ENCODE measurements around the gene CREBBP. TPM values are rescaled to one million over a fixed set of nuclear protein-coding genes. Genes with fewer than 3 reads are reported as not detected.

Gene CREBBP
- total and polyA plus RNA-seq, 2 donors (not counting 3 experiments of a cell fraction or from before 2014, with no cell fraction given), result 13.8 to 72.7 TPM

DNA sequence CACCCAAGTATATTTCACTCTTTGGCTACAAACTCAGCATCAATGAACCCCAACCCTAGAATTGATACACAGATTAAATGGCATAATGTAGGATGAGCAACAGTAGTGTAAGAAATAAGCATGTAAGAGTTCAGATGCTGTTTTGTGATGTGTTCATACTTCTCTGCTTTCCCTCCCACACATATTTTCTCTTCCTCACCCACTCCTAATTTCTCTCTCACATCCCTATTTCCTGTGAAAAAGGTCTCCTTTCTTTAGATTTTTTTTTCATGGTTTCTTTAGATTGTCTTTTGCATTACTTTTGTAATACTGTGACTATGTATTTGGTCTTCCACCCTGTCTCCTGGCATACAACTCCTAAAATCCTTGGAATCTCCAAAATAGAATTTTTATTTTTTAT lies 21.7 kb downstream of the CREBBP start:
- ChIA-PET CTCF (no interaction called here), POLR2A (no interaction called here)
- no TSS peak for BruUV-seq (replicated peaks)
- TF ChIP-seq EZH2 (IDR thresholded peaks at IDR 0.05; ENCODE audit: borderline replicate concordance, low read depth, low read length, severe bottlenecking) (no peak), POLR2A (IDR thresholded peaks at IDR 0.05; ENCODE audit: low read depth, low read length) (no peak), JUN (IDR thresholded peaks at IDR 0.05; ENCODE audit: borderline replicate concordance, insufficient read depth, insufficient read length, low read depth) (no peak), GATA2 (IDR thresholded peaks at IDR 0.05; ENCODE audit: insufficient read depth, insufficient read length, low read depth, low read length) (no peak), MAX (IDR thresholded peaks at IDR 0.05; ENCODE audit: insufficient read depth, insufficient read length) (no peak), POLR2AphosphoS5 (IDR thresholded peaks at IDR 0.05; ENCODE audit: insufficient read depth, low read depth, low read length) (no peak)
- TF ChIP-seq, protein P1, sequence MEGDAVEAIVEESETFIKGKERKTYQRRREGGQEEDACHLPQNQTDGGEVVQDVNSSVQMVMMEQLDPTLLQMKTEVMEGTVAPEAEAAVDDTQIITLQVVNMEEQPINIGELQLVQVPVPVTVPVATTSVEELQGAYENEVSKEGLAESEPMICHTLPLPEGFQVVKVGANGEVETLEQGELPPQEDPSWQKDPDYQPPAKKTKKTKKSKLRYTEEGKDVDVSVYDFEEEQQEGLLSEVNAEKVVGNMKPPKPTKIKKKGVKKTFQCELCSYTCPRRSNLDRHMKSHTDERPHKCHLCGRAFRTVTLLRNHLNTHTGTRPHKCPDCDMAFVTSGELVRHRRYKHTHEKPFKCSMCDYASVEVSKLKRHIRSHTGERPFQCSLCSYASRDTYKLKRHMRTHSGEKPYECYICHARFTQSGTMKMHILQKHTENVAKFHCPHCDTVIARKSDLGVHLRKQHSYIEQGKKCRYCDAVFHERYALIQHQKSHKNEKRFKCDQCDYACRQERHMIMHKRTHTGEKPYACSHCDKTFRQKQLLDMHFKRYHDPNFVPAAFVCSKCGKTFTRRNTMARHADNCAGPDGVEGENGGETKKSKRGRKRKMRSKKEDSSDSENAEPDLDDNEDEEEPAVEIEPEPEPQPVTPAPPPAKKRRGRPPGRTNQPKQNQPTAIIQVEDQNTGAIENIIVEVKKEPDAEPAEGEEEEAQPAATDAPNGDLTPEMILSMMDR (IDR thresholded peaks at IDR 0.05; ENCODE audit: extremely low read depth in 1 of 2, insufficient read depth in 1 of 2, low read depth in 1 of 2, low read length in 2 of 2), result no peak
- H4K20me1 ChIP-seq (replicated peaks; ENCODE audit: control insufficient read depth, extremely low read depth, insufficient read depth, low read length), result peaks cover 25% of the 10 kb centered on the region
- peaks cover 96% of the 10 kb centered on the region for H3K79me2 ChIP-seq (ENCODE audit: control insufficient read depth, insufficient read depth, low read length)
- H3K9me1 ChIP-seq (replicated peaks; ENCODE audit: control insufficient read depth, extremely low read depth, insufficient read depth, low read length), result no peaks in the 10 kb centered on the region
- dilution Hi-C loops (cut with MboI; ENCODE audit: extremely low pct_ligation_motif_present, low sequenced_read_pairs), result no loop called here
- H3K4me2 ChIP-seq (ENCODE audit: insufficient read depth, low read length), result no peak overlapping the region
- DNase-seq (ENCODE audit: low read depth, low spot score) (no peak), FAIRE-seq (no peak)
- H3K27me3 ChIP-seq (ENCODE audit: control insufficient read depth in 2 of 2, insufficient read depth in 2 of 2, low read length in 2 of 2), result no peaks in the 10 kb centered on the region
- H3K36me3 ChIP-seq (ENCODE audit: control insufficient read depth in 2 of 2, extremely low read depth in 1 of 2, insufficient read depth in 2 of 2, low read length in 2 of 2), result no peaks in the 10 kb centered on the region
- H3K9ac ChIP-seq (replicated peaks; ENCODE audit: extremely low read depth, insufficient read depth, low read length), result no peak overlapping the region
- H3K27ac ChIP-seq (ENCODE audit: insufficient read depth, low read depth, low read length), result no peak overlapping the region
- H3K4me3 ChIP-seq (replicated peaks in 1 of 3; ENCODE audit: insufficient read depth in 1 of 3, low read depth in 1 of 3, low read length in 3 of 3), result no peak overlapping the region
- H3K9me3 ChIP-seq (replicated peaks; ENCODE audit: control insufficient read depth, insufficient read depth, low read length), result no peaks in the 10 kb centered on the region
- peaks cover 17% of the 10 kb centered on the region for H3K4me1 ChIP-seq (ENCODE audit: control insufficient read depth, extremely low read depth, insufficient read depth, low read length)
- intact Hi-C loops (cut with micrococcal nuclease), result no loop called here
- no peak overlapping the region for H2AFZ ChIP-seq (ENCODE audit: low read depth, low read length)

All from endothelial cell of umbilical vein (primary cell).